Thoracic aorta (tissue), 2 donors: Measurements from ENCODE around the gene ZNF654. TPM values are rescaled to one million over a fixed set of nuclear protein-coding genes. Genes with fewer than 3 reads are reported as not detected.
A peak's percentile ranks its signal among the peaks of the same experiment; 100 is the strongest.
"Not testable (repeated sequence)": the region's sequence is repeated elsewhere in the genome, so short reads cannot be mapped to it uniquely, and the experiment has no call there.

Experiments
- ATAC-seq: fragments of 150-250 bp; one replicate; pipeline ENCODE4 v1.8.0; 2017; ENCODE audit warnings: low read depth; ENCODE audit not compliant: insufficient number of reproducible peaks, low FRiP score
- DNase-seq: peaks from one replicate; pipeline ENCODE4 v3.0.0-alpha.2; 2020; ENCODE audit warnings: low spot score
- H3K27ac ChIP-seq, 2 donors: fragments of 200-600 bp; sonication (generic); 1 replicate in 1 of 2; 2 replicates in 1 of 2; pipeline ENCODE4 v1.5.1; 2016; ENCODE audit warnings: mild to moderate bottlenecking in 2 of 2, moderate library complexity in 2 of 2
- H3K27me3 ChIP-seq: fragments of 200-600 bp; sonication (generic); replicated peaks from 2 replicates; pipeline ENCODE4 v1.6.0; 2016; ENCODE audit warnings: mild to moderate bottlenecking; ENCODE audit not compliant: insufficient read depth
- H3K36me3 ChIP-seq: fragments of 200-600 bp; sonication (generic); one replicate; pipeline ENCODE4 v1.5.1; 2016
- H3K4me1 ChIP-seq, 2 donors: fragments of 200-600 bp; sonication (generic); 1 replicate in 1 of 2; 2 replicates in 1 of 2; pipeline versions ENCODE4 v1.5.1 to v1.6.0; 2016; ENCODE audit warnings: low read depth in 2 of 2, mild to moderate bottlenecking in 1 of 2; ENCODE audit not compliant: control insufficient read depth in 1 of 2
- H3K4me3 ChIP-seq: fragments of 200-600 bp; sonication (generic); 2 replicates; pipeline ENCODE4 v1.5.1; 2016; ENCODE audit warnings: mild to moderate bottlenecking
- H3K9me3 ChIP-seq: fragments of 200-600 bp; sonication (generic); 2 replicates; pipeline ENCODE4 v1.5.1; 2016
- total RNA-seq, 2 donors: library from RNA; depleted of rRNA; stranded (reverse); fragments of >200 nt; gene quantifications; one replicate each; pipeline versions ENCODE4 v1.1.0 to v1.2.3, GENCODE V29; 2016
- TF ChIP-seq, protein P1 (sequence below): fragments of 200-600 bp; sonication (generic); IDR thresholded peaks from one replicate; pipeline ENCODE4 v1.5.1; 2019; ENCODE audit warnings: antibody characterized with exemption

ZNF654 gene
- total RNA-seq: 10 to 100 TPM in 1 of 2 donors, 1 to 10 TPM in 1; 7.7 to 15.4 TPM

DNA sequence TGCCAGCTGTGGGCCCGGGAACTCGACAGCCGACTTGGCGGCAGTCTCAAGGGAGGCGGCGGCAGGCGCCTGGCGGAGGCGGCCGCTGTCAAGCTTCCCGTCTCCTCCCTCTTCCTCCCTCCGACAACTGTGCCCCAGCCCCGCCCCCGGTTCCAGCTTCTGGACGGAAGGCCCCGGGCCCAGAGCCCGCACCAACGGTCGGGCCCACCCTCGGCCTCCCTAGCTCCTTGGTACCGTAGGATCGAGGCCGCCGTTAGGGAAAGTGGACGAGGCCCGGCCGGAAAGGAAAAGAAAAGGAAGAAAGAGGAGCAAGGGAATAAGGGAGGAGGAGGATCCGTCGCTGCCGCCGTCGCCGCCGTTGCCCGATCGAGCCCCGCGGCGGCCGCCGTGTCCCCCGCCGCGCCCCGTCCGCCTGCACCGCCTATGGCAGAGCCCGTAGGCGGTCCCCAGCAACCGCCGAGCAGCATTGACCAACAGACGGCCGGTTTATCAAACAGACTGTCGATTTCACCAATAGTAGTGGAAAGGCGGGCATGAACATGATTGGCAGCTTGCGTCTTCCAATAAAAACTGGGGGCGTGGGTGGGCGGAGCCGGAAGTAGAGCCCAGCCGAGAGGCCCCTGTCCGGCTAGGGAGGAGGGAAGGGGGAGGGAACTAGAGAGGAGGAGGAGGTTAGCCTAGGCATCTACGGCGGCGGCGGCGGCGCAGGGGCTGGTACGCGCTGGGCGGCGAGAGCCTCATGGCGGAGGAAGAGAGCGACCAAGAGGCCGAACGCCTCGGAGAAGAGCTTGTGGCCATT lies at the start of gene ZNF654, which contains the start of gene CGGBP1:
TSS of gene ZNF654 (plus strand) at position 675 of the 799 bp plus-strand sequence. CDS start at position 740, 65 bp downstream.
TSS of gene CGGBP1 (minus strand) at position 425 of the 799 bp plus-strand sequence. CDS start 3,029 bp downstream, outside the sequence.
- peak within 1 kb of the TSS; percentile 98 for H3K27ac ChIP-seq
- DNase-seq (peak; percentile 97), ATAC-seq (peak; percentile 99)
- no peaks in the 10 kb centered on the region for H3K27me3 ChIP-seq
- H3K9me3 ChIP-seq: no peaks in the 10 kb centered on the region
- TF ChIP-seq, protein P1, sequence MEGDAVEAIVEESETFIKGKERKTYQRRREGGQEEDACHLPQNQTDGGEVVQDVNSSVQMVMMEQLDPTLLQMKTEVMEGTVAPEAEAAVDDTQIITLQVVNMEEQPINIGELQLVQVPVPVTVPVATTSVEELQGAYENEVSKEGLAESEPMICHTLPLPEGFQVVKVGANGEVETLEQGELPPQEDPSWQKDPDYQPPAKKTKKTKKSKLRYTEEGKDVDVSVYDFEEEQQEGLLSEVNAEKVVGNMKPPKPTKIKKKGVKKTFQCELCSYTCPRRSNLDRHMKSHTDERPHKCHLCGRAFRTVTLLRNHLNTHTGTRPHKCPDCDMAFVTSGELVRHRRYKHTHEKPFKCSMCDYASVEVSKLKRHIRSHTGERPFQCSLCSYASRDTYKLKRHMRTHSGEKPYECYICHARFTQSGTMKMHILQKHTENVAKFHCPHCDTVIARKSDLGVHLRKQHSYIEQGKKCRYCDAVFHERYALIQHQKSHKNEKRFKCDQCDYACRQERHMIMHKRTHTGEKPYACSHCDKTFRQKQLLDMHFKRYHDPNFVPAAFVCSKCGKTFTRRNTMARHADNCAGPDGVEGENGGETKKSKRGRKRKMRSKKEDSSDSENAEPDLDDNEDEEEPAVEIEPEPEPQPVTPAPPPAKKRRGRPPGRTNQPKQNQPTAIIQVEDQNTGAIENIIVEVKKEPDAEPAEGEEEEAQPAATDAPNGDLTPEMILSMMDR: no peak
- H3K4me1 ChIP-seq: peaks cover 35 to 41% of the 10 kb centered on the region in 2 donors
- peaks cover 11% of the 10 kb centered on the region for H3K36me3 ChIP-seq
- H3K4me3 ChIP-seq: peak within 1 kb of the TSS; percentile 97

DNA sequence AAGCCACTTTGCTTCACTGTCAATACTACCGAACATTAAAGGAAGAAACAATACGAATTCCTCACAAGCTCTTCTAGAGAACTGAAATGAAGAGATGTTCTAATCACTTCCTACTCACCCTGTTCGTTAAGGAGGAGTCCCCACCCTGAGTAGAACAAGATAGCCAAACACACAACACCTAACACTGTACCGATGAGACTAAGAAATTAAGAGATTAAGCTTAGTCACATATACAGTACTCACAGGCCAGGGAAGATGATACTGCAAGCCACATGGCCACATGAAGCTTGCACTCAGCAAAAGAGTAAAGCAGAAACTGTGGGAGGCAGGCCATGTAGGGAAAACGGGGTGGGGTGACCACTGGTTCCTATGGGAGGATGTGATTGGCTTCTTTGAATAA lies 48.2 kb upstream of the ZNF654 start:
- DNase-seq (no peak), ATAC-seq (no peak)
- TF ChIP-seq, protein P1: no peak
- Histone ChIP-seq H3K9me3 (no peaks in the 10 kb centered on the region), H3K4me3 (no peak overlapping the region), H3K36me3 (no peaks in the 10 kb centered on the region), H3K27ac (no peak overlapping the region), H3K4me1 (no peaks in the 10 kb centered on the region), H3K27me3 (no peaks in the 10 kb centered on the region)

DNA sequence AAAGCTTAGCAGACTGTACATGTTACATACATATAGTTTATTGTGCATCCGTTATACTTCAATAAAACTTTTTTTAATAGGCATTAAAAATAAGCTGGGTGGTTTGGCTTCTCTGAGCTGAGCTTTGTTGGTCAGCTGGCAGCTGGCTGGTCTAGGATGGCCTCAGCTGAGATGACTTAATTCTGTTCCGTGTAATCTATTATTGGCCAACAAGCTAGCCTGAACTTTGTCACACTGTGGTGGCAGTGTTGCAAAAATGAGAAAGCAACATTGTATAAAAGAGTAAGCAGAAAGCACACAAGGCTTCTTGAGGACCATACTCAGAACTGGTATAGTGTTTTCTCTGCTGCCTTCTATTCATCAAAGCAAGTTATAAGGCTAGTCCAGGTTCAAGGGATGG lies 45.5 kb upstream of the ZNF654 start:
- no peak overlapping the region for H3K4me3 ChIP-seq
- H3K9me3 ChIP-seq: no peaks in the 10 kb centered on the region
- H3K27me3 ChIP-seq: no peaks in the 10 kb centered on the region
- no peaks in the 10 kb centered on the region for H3K4me1 ChIP-seq
- DNase-seq (no peak), ATAC-seq (no peak)
- TF ChIP-seq, protein P1: no peak
- no peaks in the 10 kb centered on the region for H3K36me3 ChIP-seq
- H3K27ac ChIP-seq: no peak overlapping the region

DNA sequence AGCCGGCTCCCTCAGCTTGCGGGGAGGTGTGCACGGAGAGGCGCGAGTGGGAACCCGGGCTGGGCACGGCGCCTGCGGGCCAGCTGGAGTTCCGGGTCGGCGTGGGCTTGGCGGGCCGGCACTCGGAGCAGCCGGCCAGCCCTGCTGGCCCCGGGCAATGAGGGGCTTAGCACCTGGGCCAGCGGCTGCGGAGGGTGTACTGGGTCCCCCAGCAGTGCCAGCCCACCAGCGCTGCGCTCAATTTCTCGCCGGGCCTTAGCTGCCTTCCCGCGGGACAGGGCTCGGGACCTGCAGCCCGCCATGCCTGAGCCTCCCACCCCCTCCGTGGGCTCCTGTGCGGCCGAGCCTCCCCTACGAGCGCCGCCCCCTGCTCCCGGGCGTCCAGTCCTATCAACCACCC lies 43.4 kb upstream of the ZNF654 start:
- not testable (repeated sequence) for DNase-seq, H3K27me3 ChIP-seq, H3K4me1 ChIP-seq, H3K4me3 ChIP-seq, H3K36me3 ChIP-seq, H3K9me3 ChIP-seq, H3K27ac ChIP-seq, ATAC-seq

DNA sequence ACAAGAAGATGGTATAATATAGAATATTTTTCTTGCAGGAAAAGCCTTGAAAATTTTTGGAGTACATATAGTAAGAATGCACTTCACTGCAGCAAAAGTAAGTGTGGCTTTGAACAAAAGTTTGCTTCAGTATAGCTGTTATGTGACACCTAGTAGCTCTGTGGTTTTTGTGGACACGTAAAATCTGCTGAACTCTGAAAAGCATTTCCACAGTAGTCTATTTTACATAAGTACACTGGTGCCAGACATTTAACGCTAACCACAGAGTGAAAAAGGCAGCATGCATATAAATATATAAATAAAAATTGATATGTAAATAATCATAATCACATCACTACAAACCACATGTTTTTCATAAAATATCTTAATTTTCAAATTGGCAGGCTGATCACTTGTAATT lies 40.0 kb upstream of the ZNF654 start:
- TF ChIP-seq, protein P1: no peak

More for the DNA sequence above, 40.0 kb upstream of the ZNF654 start:
- ATAC-seq (no peak), DNase-seq (no peak)
- H3K27me3 ChIP-seq: no peaks in the 10 kb centered on the region
- no peaks in the 10 kb centered on the region for H3K9me3 ChIP-seq
- H3K4me1 ChIP-seq: no peaks in the 10 kb centered on the region
- no peak overlapping the region for H3K27ac ChIP-seq
- H3K36me3 ChIP-seq: no peaks in the 10 kb centered on the region
- no peak overlapping the region for H3K4me3 ChIP-seq
